Measurements from ENCODE around the gene PAPPA. TPM values are rescaled to one million over a fixed set of nuclear protein-coding genes. Genes with fewer than 3 reads are reported as not detected.

PAPPA gene
- total RNA-seq, 1 experiment from 2014 or later: 0.17 TPM

DNA sequence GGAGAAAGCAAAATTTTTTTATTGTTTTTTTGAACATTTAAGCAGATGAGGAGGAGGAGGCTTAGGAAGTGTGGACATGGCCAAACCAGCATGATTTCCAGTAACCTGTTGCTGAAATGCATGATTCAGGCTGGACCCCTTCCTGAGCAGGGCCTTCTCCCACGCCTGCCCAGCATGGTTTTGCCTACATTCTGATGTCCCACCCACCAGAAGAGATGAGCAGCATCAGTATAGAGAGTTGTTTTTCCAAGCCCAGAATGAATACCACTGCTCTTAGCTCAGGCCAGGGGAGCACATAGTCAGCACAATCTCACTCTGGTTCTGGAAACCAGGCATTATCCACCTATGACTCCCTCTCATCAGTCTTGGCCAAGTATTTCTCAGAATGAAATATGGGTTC, 90.1 kb downstream of the PAPPA start:
- no peaks in the 10 kb centered on the region for H4K20me1 ChIP-seq (ENCODE audit: control insufficient read depth, insufficient read depth, insufficient read length)
- no peaks in the 10 kb centered on the region for H3K79me2 ChIP-seq (ENCODE audit: insufficient read depth, low read length)
- H3K4ac ChIP-seq (ENCODE audit: low read depth, low read length): no peak overlapping the region
- H3K4me1 ChIP-seq (ENCODE audit: insufficient read depth, low read length): no peaks in the 10 kb centered on the region
- H3T11ph ChIP-seq (ENCODE audit: low read length): no peak overlapping the region
- H2BK20ac ChIP-seq (ENCODE audit: low read depth, low read length, poor library complexity, severe bottlenecking): no peak overlapping the region
- Mint-ChIP-seq H3K9me3 (no peaks in the 10 kb centered on the region), H3K36me3 (ENCODE audit: insufficient read depth in 1 of 3, low read depth in 3 of 3) (no peaks in the 10 kb centered on the region), H3K4me3 (no peak overlapping the region), H3K27ac (no peak overlapping the region), H3K27me3 (ENCODE audit: low read depth) (peaks cover 8% of the 10 kb centered on the region; the same call in 1 of the 2 replicates), H3K4me1 (no peaks in the 10 kb centered on the region)
- TF ChIP-seq, protein P1, sequence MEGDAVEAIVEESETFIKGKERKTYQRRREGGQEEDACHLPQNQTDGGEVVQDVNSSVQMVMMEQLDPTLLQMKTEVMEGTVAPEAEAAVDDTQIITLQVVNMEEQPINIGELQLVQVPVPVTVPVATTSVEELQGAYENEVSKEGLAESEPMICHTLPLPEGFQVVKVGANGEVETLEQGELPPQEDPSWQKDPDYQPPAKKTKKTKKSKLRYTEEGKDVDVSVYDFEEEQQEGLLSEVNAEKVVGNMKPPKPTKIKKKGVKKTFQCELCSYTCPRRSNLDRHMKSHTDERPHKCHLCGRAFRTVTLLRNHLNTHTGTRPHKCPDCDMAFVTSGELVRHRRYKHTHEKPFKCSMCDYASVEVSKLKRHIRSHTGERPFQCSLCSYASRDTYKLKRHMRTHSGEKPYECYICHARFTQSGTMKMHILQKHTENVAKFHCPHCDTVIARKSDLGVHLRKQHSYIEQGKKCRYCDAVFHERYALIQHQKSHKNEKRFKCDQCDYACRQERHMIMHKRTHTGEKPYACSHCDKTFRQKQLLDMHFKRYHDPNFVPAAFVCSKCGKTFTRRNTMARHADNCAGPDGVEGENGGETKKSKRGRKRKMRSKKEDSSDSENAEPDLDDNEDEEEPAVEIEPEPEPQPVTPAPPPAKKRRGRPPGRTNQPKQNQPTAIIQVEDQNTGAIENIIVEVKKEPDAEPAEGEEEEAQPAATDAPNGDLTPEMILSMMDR (conservative IDR thresholded peaks at IDR 0.05): no peak
- no peaks in the 10 kb centered on the region for H3K27me3 ChIP-seq (ENCODE audit: insufficient read depth, low read length)
- no peak overlapping the region for H3K18ac ChIP-seq (ENCODE audit: insufficient read length, low read depth, low read length)
- H3K23me2 ChIP-seq (ENCODE audit: insufficient read length, low read depth, low read length, poor library complexity, severe bottlenecking): no peaks in the 10 kb centered on the region
- no peak overlapping the region for H2BK5ac ChIP-seq (ENCODE audit: insufficient read length, low read length)
- no peak overlapping the region for H2AK5ac ChIP-seq (ENCODE audit: insufficient read length, low read length)
- no peak overlapping the region for H3K9ac ChIP-seq (ENCODE audit: extremely low read depth, insufficient read length, low read length)
- H3K27ac ChIP-seq (ENCODE audit: insufficient read length, low read depth, low read length): no peak overlapping the region
- no peak overlapping the region for H2BK12ac ChIP-seq (ENCODE audit: insufficient read length, low read depth, low read length)
- no peak overlapping the region for H2AFZ ChIP-seq (ENCODE audit: low read length)
- H4K91ac ChIP-seq (ENCODE audit: insufficient read length, low read depth, low read length): no peak overlapping the region
- no peak overlapping the region for H3K4me2 ChIP-seq (ENCODE audit: insufficient read depth, insufficient read length, low read length)
- no peak overlapping the region for H4K5ac ChIP-seq (ENCODE audit: insufficient read length, low read depth, low read length)
- no CpG with 5 or more reads among the region's 1 CpG for WGBS (ENCODE audit: extremely low coverage, insufficient read length, low lambda C conversion rate)
- no peaks in the 10 kb centered on the region for H3K9me3 ChIP-seq (ENCODE audit: control insufficient read depth, low read depth, low read length)
- no peak overlapping the region for H4K8ac ChIP-seq (replicated peaks; ENCODE audit: insufficient read length, low read depth, low read length)
- no peak overlapping the region for H3K14ac ChIP-seq (ENCODE audit: insufficient read depth, low read length)
- no peak overlapping the region for H3K23ac ChIP-seq (ENCODE audit: insufficient read length, low read depth, low read length)
- H2BK15ac ChIP-seq (ENCODE audit: low read depth, low read length): no peak overlapping the region
- no peaks in the 10 kb centered on the region for H3K79me1 ChIP-seq (ENCODE audit: insufficient read depth, low read depth, low read length, poor library complexity, severe bottlenecking)
- no peak overlapping the region for H3K56ac ChIP-seq (ENCODE audit: insufficient read length, low read depth, low read length)
- DNase-seq: no peak
- no peak overlapping the region for H2BK120ac ChIP-seq (ENCODE audit: low read depth, low read length, poor library complexity, severe bottlenecking)

All from H9 (cell line).